ENCODE measurements around the gene ZBTB7A.
A peak's percentile ranks its signal among the peaks of the same experiment; 100 is the strongest.

Gene ZBTB7A

GRCh38 chr19:4093643-4094175, 27.0 kb upstream of the ZBTB7A start:
- H3K36me3 ChIP-seq (ENCODE audit: control insufficient read depth in 2 of 2, insufficient read depth in 2 of 2, low read length in 2 of 2) = peaks cover 15 to 24% of the 10 kb centered on the region in 2 donors
- H3K27me3 ChIP-seq (ENCODE audit: control insufficient read depth in 1 of 2, insufficient read depth in 2 of 2, low read length in 2 of 2) = no peaks in the 10 kb centered on the region
- no peak overlapping the region for H3K9ac ChIP-seq (ENCODE audit: low read length in 2 of 2)
- no peak overlapping the region for H3K27ac ChIP-seq (ENCODE audit: low read length)
- no peak overlapping the region for H3K4me3 ChIP-seq (ENCODE audit: low read length in 2 of 2)
- H3K4me1 ChIP-seq (ENCODE audit: control insufficient read depth, insufficient read depth, low read length) = no peaks in the 10 kb centered on the region
- H3K9me3 ChIP-seq (ENCODE audit: control insufficient read depth in 2 of 2, low read length in 2 of 2) = no peaks in the 10 kb centered on the region

GRCh38 chr19:4090356-4091220, 23.9 kb upstream of the ZBTB7A start:
- H3K27me3 ChIP-seq (ENCODE audit: control insufficient read depth in 1 of 2, insufficient read depth in 2 of 2, low read length in 2 of 2) = no peaks in the 10 kb centered on the region
- no peaks in the 10 kb centered on the region for H3K9me3 ChIP-seq (ENCODE audit: control insufficient read depth in 2 of 2, low read length in 2 of 2)
- no peak overlapping the region for H3K4me3 ChIP-seq (ENCODE audit: low read length in 2 of 2)
- H3K27ac ChIP-seq (ENCODE audit: low read length) = no peak overlapping the region
- peaks cover 14 to 17% of the 10 kb centered on the region in 2 donors for H3K36me3 ChIP-seq (ENCODE audit: control insufficient read depth in 2 of 2, insufficient read depth in 2 of 2, low read length in 2 of 2)
- H3K4me1 ChIP-seq (ENCODE audit: control insufficient read depth, insufficient read depth, low read length) = no peaks in the 10 kb centered on the region
- H3K9ac ChIP-seq (ENCODE audit: low read length in 2 of 2) = no peak overlapping the region

- H3K9me3 ChIP-seq (ENCODE audit: control insufficient read depth in 2 of 2, low read length in 2 of 2) = no peaks in the 10 kb centered on the region
- H3K27me3 ChIP-seq (ENCODE audit: control insufficient read depth in 1 of 2, insufficient read depth in 2 of 2, low read length in 2 of 2) = no peaks in the 10 kb centered on the region
- H3K9ac ChIP-seq (ENCODE audit: low read length in 2 of 2) = no peak overlapping the region
- H3K27ac ChIP-seq (ENCODE audit: low read length) = no peak overlapping the region
- H3K4me3 ChIP-seq (ENCODE audit: low read length in 2 of 2) = no peak overlapping the region
- H3K36me3 ChIP-seq (ENCODE audit: control insufficient read depth in 2 of 2, insufficient read depth in 2 of 2, low read length in 2 of 2) = peaks cover 14 to 17% of the 10 kb centered on the region in 2 donors
- H3K4me1 ChIP-seq (ENCODE audit: control insufficient read depth, insufficient read depth, low read length) = no peaks in the 10 kb centered on the region
Observed at GRCh38 chr19:4089946-4090345, 23.2 kb upstream of the ZBTB7A start.

- Histone ChIP-seq H3K36me3 (ENCODE audit: control insufficient read depth in 2 of 2, insufficient read depth in 2 of 2, low read length in 2 of 2) (peaks cover 14 to 15% of the 10 kb centered on the region in 2 donors), H3K4me1 (ENCODE audit: control insufficient read depth, insufficient read depth, low read length) (no peaks in the 10 kb centered on the region), H3K9me3 (ENCODE audit: control insufficient read depth in 2 of 2, low read length in 2 of 2) (no peaks in the 10 kb centered on the region), H3K27ac (ENCODE audit: low read length) (no peak overlapping the region), H3K4me3 (ENCODE audit: low read length in 2 of 2) (no peak overlapping the region), H3K9ac (ENCODE audit: low read length in 2 of 2) (no peak overlapping the region), H3K27me3 (ENCODE audit: control insufficient read depth in 1 of 2, insufficient read depth in 2 of 2, low read length in 2 of 2) (no peaks in the 10 kb centered on the region)
Observed at GRCh38 chr19:4089400-4089908, 22.8 kb upstream of the ZBTB7A start.

- Histone ChIP-seq H3K4me3 (ENCODE audit: low read length in 2 of 2) (no peak overlapping the region), H3K36me3 (ENCODE audit: control insufficient read depth in 2 of 2, insufficient read depth in 2 of 2, low read length in 2 of 2) (peaks cover 10 to 14% of the 10 kb centered on the region in 2 donors), H3K27ac (ENCODE audit: low read length) (no peak overlapping the region), H3K9ac (ENCODE audit: low read length in 2 of 2) (no peak overlapping the region), H3K27me3 (ENCODE audit: control insufficient read depth in 1 of 2, insufficient read depth in 2 of 2, low read length in 2 of 2) (no peaks in the 10 kb centered on the region), H3K9me3 (ENCODE audit: control insufficient read depth in 2 of 2, low read length in 2 of 2) (no peaks in the 10 kb centered on the region), H3K4me1 (ENCODE audit: control insufficient read depth, insufficient read depth, low read length) (no peaks in the 10 kb centered on the region)
Observed at GRCh38 chr19:4088975-4089374, 22.3 kb upstream of the ZBTB7A start.

- peaks cover 3% of the 10 kb centered on the region for H3K4me1 ChIP-seq (ENCODE audit: control insufficient read depth, insufficient read depth, low read length)
- H3K4me3 ChIP-seq (ENCODE audit: low read length in 2 of 2) = no peak overlapping the region
- H3K27me3 ChIP-seq (ENCODE audit: control insufficient read depth in 1 of 2, insufficient read depth in 2 of 2, low read length in 2 of 2) = no peaks in the 10 kb centered on the region
- H3K9ac ChIP-seq (ENCODE audit: low read length in 2 of 2) = no peak overlapping the region
- H3K27ac ChIP-seq (ENCODE audit: low read length) = no peak overlapping the region
- H3K9me3 ChIP-seq (ENCODE audit: control insufficient read depth in 2 of 2, low read length in 2 of 2) = no peaks in the 10 kb centered on the region
- H3K36me3 ChIP-seq (ENCODE audit: control insufficient read depth in 2 of 2, insufficient read depth in 2 of 2, low read length in 2 of 2) = peaks cover 6 to 9% of the 10 kb centered on the region in 2 donors
Observed at GRCh38 chr19:4087787-4088679, 21.3 kb upstream of the ZBTB7A start.

- Histone ChIP-seq H3K4me1 (ENCODE audit: control insufficient read depth, insufficient read depth, low read length) (peaks cover 3% of the 10 kb centered on the region), H3K27me3 (ENCODE audit: control insufficient read depth in 1 of 2, insufficient read depth in 2 of 2, low read length in 2 of 2) (no peaks in the 10 kb centered on the region), H3K36me3 (ENCODE audit: control insufficient read depth in 2 of 2, insufficient read depth in 2 of 2, low read length in 2 of 2) (peaks cover 3 to 9% of the 10 kb centered on the region in 2 donors), H3K27ac (ENCODE audit: low read length) (no peak overlapping the region), H3K9me3 (ENCODE audit: control insufficient read depth in 2 of 2, low read length in 2 of 2) (no peaks in the 10 kb centered on the region), H3K4me3 (ENCODE audit: low read length in 2 of 2) (no peak overlapping the region), H3K9ac (ENCODE audit: low read length in 2 of 2) (no peak overlapping the region)
Observed at GRCh38 chr19:4086411-4086867, 19.7 kb upstream of the ZBTB7A start.

- H3K27me3 ChIP-seq (ENCODE audit: control insufficient read depth in 1 of 2, insufficient read depth in 2 of 2, low read length in 2 of 2) = no peaks in the 10 kb centered on the region
- H3K36me3 ChIP-seq (ENCODE audit: control insufficient read depth in 2 of 2, insufficient read depth in 2 of 2, low read length in 2 of 2) = peaks cover 0 to under 1% of the 10 kb centered on the region in 2 donors
- no peak overlapping the region for H3K9ac ChIP-seq (ENCODE audit: low read length in 2 of 2)
- no peaks in the 10 kb centered on the region for H3K9me3 ChIP-seq (ENCODE audit: control insufficient read depth in 2 of 2, low read length in 2 of 2)
- no peak overlapping the region for H3K27ac ChIP-seq (ENCODE audit: low read length)
- H3K4me3 ChIP-seq (ENCODE audit: low read length in 2 of 2) = no peak overlapping the region
- H3K4me1 ChIP-seq (ENCODE audit: control insufficient read depth, insufficient read depth, low read length) = peaks cover 3% of the 10 kb centered on the region
Observed at GRCh38 chr19:4084547-4084877, 17.8 kb upstream of the ZBTB7A start.

- Histone ChIP-seq H3K9ac (ENCODE audit: low read length in 2 of 2) (no peak overlapping the region), H3K27ac (ENCODE audit: low read length) (no peak overlapping the region), H3K4me3 (ENCODE audit: low read length in 2 of 2) (peak overlapping the region in 1 of 2 donors; percentile 47), H3K36me3 (ENCODE audit: control insufficient read depth in 2 of 2, insufficient read depth in 2 of 2, low read length in 2 of 2) (no peaks in the 10 kb centered on the region), H3K4me1 (ENCODE audit: control insufficient read depth, insufficient read depth, low read length) (peaks cover 3% of the 10 kb centered on the region), H3K9me3 (ENCODE audit: control insufficient read depth in 2 of 2, low read length in 2 of 2) (no peaks in the 10 kb centered on the region), H3K27me3 (ENCODE audit: control insufficient read depth in 1 of 2, insufficient read depth in 2 of 2, low read length in 2 of 2) (no peaks in the 10 kb centered on the region)
Observed at GRCh38 chr19:4083677-4084546, 17.2 kb upstream of the ZBTB7A start.

GRCh38 chr19:4082172-4082571, 15.5 kb upstream of the ZBTB7A start:
- H3K9me3 ChIP-seq (ENCODE audit: control insufficient read depth in 2 of 2, low read length in 2 of 2) = no peaks in the 10 kb centered on the region
- H3K9ac ChIP-seq (ENCODE audit: low read length in 2 of 2) = no peak overlapping the region
- H3K4me1 ChIP-seq (ENCODE audit: control insufficient read depth, insufficient read depth, low read length) = peaks cover 15% of the 10 kb centered on the region
- no peak overlapping the region for H3K27ac ChIP-seq (ENCODE audit: low read length)
- H3K36me3 ChIP-seq (ENCODE audit: control insufficient read depth in 2 of 2, insufficient read depth in 2 of 2, low read length in 2 of 2) = no peaks in the 10 kb centered on the region
- H3K4me3 ChIP-seq (ENCODE audit: low read length in 2 of 2) = no peak overlapping the region
- H3K27me3 ChIP-seq (ENCODE audit: control insufficient read depth in 1 of 2, insufficient read depth in 2 of 2, low read length in 2 of 2) = no peaks in the 10 kb centered on the region
